Dermis microvascular lymphatic vessel endothelial cell (primary cell): ENCODE data around the gene EFHD2. TPM values are rescaled to one million over a fixed set of nuclear protein-coding genes. Genes with fewer than 3 reads are reported as not detected.
"Not testable (repeated sequence)": the region's sequence is repeated elsewhere in the genome, so short reads cannot be mapped to it uniquely, and the experiment has no call there.

Experiments
- DNase-seq, 2 donors: peaks; one replicate each; pipeline versions ENCODE4 v3.0.0 to v3.0.0-alpha.2; 2010; ENCODE audit warnings: low read depth in 2 of 2
- total RNA-seq: library from RNA; depleted of rRNA; stranded (reverse); fragments of >200 nt; gene quantifications from 2 replicates; pipeline ENCODE4 v1.2.1, GENCODE V29; 2014

The EFHD2 gene
- total RNA-seq, 1 donor from 2014 or later = 33.4 TPM

DNA sequence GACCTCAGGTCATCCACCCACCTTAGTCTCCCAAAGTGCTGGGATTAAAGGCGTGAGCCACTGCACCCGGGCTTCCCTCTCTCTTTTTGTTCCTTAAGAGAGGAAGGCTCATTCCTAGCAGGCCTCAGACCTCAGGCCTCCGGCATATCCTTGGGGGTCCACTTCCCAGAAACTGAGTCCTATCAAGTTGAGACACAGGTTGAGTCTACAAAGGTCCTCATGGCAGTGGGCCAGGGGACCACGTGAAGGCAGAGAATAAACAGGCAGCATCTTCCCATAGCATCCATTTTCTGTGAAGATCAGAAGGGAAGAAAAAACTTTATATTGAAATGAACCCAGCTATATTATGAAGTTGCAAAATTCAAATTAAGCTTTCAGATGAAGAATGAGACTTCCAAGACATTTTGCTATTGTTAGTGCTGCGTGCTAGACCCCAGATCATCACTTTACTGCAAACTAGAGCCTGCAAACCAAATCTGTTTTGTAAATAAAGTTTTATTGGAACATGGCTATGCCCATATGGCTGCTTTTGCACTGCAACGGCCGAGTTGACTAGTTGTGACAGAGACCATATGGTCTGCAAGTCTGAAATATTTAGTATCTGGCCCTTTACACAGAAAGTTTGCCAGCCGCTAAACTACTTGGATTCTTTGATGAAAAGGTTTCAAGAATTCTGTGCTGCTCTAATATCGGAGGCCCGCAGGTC, 43.3 kb downstream of the EFHD2 start:
- DNase-seq = no peak

DNA sequence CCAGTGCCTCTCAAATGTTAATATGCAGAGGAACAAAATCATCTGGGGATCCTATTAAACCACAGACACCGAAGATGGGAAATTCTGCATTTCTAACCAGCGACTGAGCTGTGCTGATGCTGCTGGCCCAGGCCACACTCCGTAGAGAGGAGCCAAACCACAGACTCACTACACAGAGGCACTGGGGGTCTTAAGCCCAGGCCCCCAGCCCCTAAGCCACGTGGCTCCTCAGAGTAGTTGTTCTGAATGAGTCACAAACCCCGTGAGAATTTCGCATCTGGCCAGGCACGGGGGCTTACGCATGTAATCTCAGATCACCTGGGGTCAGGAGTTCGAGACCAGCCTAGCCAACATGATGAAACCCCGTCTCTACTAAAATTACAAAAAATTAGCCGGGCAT, 44.0 kb downstream of the EFHD2 start:
- no peak for DNase-seq

- DNase-seq = no peak
Measured at GRCh38 chr1:15454256-15454655, 44.6 kb downstream of the EFHD2 start.

DNA sequence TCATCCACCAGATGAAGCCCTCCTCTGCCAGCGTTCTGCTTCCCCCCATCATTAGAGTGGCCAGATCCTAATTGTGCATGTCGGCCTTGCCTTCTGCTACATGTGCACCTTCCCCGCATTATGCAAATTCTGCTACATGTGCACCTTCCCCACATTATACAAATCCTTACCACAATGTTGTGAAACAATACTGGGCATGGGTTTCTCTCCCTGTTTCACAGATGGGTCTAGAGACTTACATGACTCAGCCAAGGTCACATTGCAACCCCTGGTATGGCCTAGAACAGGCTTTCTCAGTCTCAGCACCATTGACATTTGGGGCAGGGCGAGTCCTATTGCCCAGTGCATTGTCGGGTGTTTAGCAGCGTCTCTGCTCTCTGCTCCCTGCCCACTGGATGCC, 45.8 kb downstream of the EFHD2 start:
- no peak for DNase-seq

- no peak for DNase-seq
Measured at GRCh38 chr1:15456313-15456954, 46.7 kb downstream of the EFHD2 start, which contains the start of gene CELA2A. TSS of gene CELA2A (plus strand) at chr1:15456732. CDS start at chr1:15456754, 22 bp downstream.

DNA sequence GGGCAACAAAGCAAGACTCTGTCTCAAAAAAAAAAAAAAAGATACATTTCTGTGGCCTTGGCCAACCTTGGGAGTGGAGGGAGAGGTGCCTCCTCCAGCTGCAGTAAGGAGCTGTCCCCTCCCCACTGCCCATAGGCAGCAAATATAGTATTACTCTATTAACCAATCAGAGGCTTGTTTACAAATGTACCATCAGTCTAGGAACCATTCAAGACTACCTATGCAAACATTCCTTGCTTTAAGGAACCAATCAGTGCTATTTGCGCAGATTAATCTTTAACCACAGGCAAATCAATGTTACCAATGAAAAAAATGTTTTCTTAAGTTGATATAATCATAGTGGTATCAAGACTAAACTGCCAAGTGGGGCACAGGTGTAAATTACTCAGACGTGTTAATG, 47.9 kb downstream of the EFHD2 start:
- no peak for DNase-seq

DNA sequence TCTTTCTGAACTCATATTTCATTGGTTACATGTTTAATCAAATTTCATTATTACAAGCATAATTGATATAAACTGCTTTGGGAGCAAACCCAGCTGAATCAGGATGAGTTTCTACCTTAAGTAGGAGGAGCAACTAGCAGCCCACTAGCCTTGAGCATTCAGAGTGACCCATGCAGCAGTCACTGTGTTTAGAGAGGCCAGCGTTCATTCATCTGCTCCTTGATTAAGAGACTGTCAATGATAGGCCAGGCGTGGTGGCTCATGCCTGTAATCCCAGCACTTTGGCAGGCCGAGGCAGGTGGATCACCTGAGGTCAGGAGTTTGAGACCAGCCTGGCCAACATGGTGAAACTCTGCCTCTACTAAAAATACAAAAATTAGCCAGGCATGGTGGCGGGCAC, 48.7 kb downstream of the EFHD2 start:
- DNase-seq = not testable (repeated sequence)

DNA sequence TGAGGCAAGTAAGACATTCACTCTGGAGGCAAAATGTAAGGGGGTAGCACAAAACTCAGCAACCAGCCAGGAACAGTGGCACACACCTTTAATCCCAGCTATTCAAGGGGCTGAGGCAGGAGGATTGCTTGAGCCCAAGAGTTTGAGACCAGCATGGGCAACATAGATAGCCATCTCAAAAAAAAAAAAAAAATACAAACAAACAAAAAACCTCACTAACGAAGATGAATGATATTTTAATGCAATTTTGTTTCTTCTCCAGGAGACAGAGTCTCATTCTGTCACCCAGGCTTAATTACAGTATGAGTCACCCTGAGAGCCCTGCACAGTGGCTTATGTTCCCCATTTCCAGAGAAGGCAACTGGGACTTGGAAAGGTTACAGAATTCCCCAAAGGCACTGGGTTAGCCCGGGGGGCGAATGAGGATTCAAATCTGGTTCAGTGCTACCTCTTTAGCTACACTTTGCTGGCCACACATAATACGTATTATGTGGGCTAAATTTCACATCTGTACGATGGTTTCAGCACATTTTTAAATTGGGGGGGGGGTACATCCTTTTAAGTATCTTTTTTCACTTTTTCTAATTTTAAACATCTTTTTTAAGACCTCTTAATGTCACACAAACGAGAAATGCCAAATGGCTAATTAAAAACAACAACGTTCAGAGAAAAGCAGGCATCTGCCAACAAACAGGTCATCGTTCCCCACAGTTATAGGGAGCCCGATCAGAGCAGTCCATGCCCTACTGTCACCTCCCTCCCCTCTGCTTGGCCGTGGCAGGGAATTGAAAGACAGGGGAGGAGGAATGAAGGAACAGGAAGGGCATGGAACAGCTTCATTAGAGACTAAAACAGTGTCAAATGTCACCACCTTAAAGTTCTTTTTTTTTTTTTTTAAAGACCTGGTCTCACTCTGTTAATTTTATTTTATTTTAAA, 50.4 kb downstream of the EFHD2 start:
- DNase-seq = no peak

GRCh38 chr1:15460708-15461095, 51.0 kb downstream of the EFHD2 start:
- peak in 1 of 2 donors; percentile 7 for DNase-seq

GRCh38 chr1:15463064-15463800, 53.5 kb downstream of the EFHD2 start:
- DNase-seq = not testable (repeated sequence)

DNA sequence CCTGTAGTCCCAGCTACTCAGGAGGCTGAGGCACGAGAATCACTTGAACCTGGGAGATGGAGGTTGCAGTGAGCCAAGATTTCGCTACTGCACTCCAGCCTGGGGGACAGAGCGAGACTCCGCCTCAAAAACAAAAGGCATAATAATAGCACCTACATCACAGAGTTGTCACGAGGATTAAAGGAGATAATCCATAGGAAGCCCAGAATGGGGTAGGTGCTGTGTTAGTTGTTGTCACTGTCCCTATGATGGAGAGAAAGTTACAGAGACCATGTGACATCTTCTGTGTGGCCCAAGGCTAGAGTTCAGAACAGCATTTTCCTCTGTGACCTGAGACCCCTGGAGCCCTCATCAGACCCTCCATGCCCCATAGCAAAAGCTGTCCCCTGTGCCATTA, 54.2 kb downstream of the EFHD2 start:
- DNase-seq = not testable (repeated sequence)

- no peak for DNase-seq
Measured at GRCh38 chr1:15465674-15466073, 56.0 kb downstream of the EFHD2 start.

- DNase-seq = not testable (repeated sequence)
Measured at GRCh38 chr1:15466955-15467625, 57.4 kb downstream of the EFHD2 start.

GRCh38 chr1:15468145-15468544, 58.5 kb downstream of the EFHD2 start:
- DNase-seq = no peak

DNA sequence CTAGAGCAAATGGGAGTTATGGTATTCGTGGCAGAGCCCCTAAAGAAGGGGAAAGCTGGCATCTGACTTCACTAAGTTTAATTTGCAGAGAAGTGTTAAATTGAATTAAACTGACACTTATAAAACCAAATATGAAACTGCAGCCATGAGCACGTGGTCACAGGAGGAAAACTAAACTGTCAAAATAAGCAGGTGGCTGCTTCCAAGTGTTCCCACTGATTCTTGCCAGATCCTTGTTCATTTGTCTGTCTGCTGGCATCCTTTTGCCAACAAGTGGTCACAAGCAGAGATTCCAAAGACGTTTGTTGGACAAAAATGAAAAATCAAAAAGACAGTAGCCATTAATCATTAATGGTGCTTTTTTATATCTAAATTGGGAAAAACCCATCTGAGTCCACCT, 59.7 kb downstream of the EFHD2 start:
- no peak for DNase-seq

- not testable (repeated sequence) for DNase-seq
Measured at GRCh38 chr1:15469821-15470448, 60.2 kb downstream of the EFHD2 start.

GRCh38 chr1:15471067-15471466, 61.4 kb downstream of the EFHD2 start:
- DNase-seq = not testable (repeated sequence)

DNA sequence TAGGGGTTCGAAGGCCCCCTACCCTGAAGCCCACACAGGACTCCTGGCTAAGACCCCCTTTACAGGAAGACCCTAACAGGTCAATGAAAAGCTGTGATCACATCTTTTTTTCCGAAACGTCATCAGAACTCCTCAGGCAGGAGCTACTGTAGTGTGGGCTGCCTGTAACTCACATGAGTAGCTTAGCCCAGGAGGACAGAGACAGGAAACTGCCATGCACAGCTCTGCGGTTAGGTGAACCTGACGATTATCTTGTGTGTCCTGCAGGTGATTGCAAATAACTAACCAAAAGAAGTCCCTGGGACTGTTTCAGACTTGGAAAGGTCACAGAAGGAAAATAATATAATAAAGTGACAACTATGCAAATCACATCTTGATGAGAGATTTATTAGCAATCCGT, 62.0 kb downstream of the EFHD2 start:
- not testable (repeated sequence) for DNase-seq

GRCh38 chr1:15472587-15472986, 62.9 kb downstream of the EFHD2 start:
- DNase-seq = no peak

GRCh38 chr1:15475752-15476314, 66.1 kb downstream of the EFHD2 start, which contains the start of gene CELA2B:
TSS of gene CELA2B (plus strand) at chr1:15476104. CDS start at chr1:15476126, 22 bp downstream.
- no peak for DNase-seq
